Small intestine (tissue), 7 donors: Measurements from ENCODE around the gene GLI3. TPM values are rescaled to one million over a fixed set of nuclear protein-coding genes. Genes with fewer than 3 reads are reported as not detected.

Source experiments
- DNase-seq, 2 donors: peaks; one replicate each; pipeline versions ENCODE4 v3.0.0 to v3.0.0-alpha.2; 2013
- FAIRE-seq: peaks from 2 replicates; lab custom pipeline; 2012; peaks lifted over from hg19 to GRCh38; lab: Jason Lieb, UNC
- H3K27ac ChIP-seq, 3 donors: one replicate each; pipeline ENCODE4 v1.5.1; 2013; ENCODE audit warnings: low read length in 2 of 3, mild to moderate bottlenecking in 2 of 3, control low read depth in 1 of 3, inconsistent platforms in 1 of 3, low read depth in 1 of 3, moderate library complexity in 1 of 3
- H3K27me3 ChIP-seq, 3 donors: one replicate each; pipeline ENCODE4 v1.6.1; 2013; ENCODE audit warnings: low read length in 3 of 3, inconsistent platforms in 1 of 3; ENCODE audit not compliant: control insufficient read depth in 3 of 3, insufficient read depth in 3 of 3
- H3K36me3 ChIP-seq, 3 donors: one replicate each; pipeline ENCODE4 v1.6.1; 2013; ENCODE audit warnings: low read length in 3 of 3, inconsistent platforms in 1 of 3, low read depth in 1 of 3, mild to moderate bottlenecking in 1 of 3, moderate library complexity in 1 of 3; ENCODE audit not compliant: control insufficient read depth in 3 of 3, insufficient read depth in 2 of 3
- H3K4me1 ChIP-seq, 3 donors: one replicate each; pipeline ENCODE4 v1.6.1; 2013; ENCODE audit warnings: low read length in 2 of 3, inconsistent platforms in 1 of 3, low read depth in 1 of 3, mild to moderate bottlenecking in 1 of 3, moderate library complexity in 1 of 3; ENCODE audit not compliant: control insufficient read depth in 3 of 3, insufficient read depth in 2 of 3
- H3K4me3 ChIP-seq, 3 donors: one replicate each; pipeline ENCODE4 v1.5.1; 2013; ENCODE audit warnings: low read length in 3 of 3, control low read depth in 1 of 3, inconsistent platforms in 1 of 3, low read depth in 1 of 3, mild to moderate bottlenecking in 1 of 3, moderate library complexity in 1 of 3
- H3K9me3 ChIP-seq, 2 donors: one replicate each; pipeline ENCODE4 v1.6.1; 2013; ENCODE audit warnings: low read depth in 1 of 2, low read length in 1 of 2; ENCODE audit not compliant: control insufficient read depth in 2 of 2, insufficient read depth in 1 of 2
- WGBS, 3 donors: extraction: QIAGEN DNeasy Blood & Tissue Kit; methylation state at CpG; one replicate each; pipeline ENCODE4 v1.1.7; 2013; 5-methylcytosine and 5-hydroxymethylcytosine counted together
- polyA plus RNA-seq, 4 donors: library from polyadenylated mRNA; stranded (reverse) in 3 of 4; unstranded in 1 of 4; fragments of 200-250 nt in 3 of 4; fragments of 120-200 nt in 1 of 4; gene quantifications; one replicate each; pipeline versions ENCODE4 v1.2.1 to v1.2.3, GENCODE V29; 2013
- donor health status: healthy with polysubstance abuse.
- donor health status: control.
- donor health status: control.
- donor health status: Bipolar disorder and iron deficiency.
- donor health status: healthy.

GLI3 gene
- polyA plus RNA-seq, 4 donors: 0.54 to 2.7 (median 1.8) TPM; not detected in 1

DNA sequence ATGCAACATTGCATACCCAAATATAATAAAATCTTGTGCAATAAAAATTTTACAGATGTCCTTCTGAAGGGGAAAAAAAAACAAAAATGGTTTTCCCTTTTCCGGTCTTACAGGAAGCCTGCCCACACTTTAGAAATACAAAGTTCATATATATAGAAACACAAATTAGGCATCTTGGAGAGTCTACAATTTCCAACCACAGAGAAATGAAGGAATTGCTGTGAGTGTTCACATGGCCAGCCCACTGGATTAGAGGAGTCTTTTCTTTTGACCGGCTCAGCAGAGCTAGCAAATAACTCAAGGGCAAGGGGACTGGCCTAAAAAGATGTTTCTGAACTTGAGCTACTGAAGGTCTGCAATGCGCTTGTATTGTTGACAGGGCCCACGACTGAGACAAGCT is 92.4 kb downstream of the GLI3 start:
- no peak overlapping the region for H3K4me3 ChIP-seq
- FAIRE-seq: no peak
- H3K27me3 ChIP-seq: no peaks in the 10 kb centered on the region
- no peaks in the 10 kb centered on the region for H3K9me3 ChIP-seq
- H3K4me1 ChIP-seq: no peaks in the 10 kb centered on the region
- no peak overlapping the region for H3K27ac ChIP-seq
- H3K36me3 ChIP-seq: no peaks in the 10 kb centered on the region
- DNase-seq: no peak
- WGBS, 3 donors: 67 to 81% (median 80%) methylated on average over 4 of the region's 4 CpGs

DNA sequence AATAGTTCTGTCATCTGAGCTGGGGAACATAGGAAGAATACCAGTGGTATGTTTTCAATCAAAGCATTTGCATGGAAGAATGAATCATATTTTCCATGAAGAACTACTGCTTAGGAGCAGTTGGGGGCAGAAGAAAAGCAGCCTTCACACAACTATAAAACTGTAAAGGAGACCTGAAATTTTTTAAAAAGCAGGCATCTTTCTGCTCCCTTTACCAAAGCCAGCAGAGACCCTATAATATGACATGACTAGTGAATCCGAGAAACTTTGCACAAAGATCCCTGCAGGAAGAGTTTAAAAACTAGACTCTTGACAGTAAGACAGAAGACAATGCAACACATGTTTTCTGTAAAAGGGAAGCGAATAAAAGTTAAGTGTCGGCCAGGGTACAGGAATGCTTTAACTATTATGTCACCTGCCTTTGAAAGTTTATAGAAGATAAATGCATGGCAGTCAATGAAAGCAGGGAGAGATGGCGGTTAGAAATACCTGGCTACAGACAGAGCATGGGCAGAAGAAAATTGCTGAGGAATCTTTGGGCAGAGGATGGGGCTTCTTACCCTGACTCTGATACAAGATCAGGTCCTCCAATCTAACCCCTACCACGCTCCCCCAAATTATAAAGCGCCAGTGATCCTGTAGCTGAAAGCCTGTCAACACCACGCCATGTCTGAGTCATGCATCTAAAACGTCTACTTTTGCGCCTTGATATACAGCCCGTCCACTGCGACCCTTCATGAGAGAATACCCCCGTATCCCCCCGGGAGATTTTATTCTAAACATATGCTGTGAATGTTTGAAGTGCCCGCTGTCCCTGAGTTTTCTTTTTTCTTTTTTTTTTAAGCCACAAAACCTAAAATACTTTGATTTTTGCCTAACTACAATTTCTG is 93.1 kb downstream of the GLI3 start:
- no peaks in the 10 kb centered on the region for H3K4me1 ChIP-seq
- no peaks in the 10 kb centered on the region for H3K27me3 ChIP-seq
- FAIRE-seq (no peak), DNase-seq (no peak)
- H3K27ac ChIP-seq: no peak overlapping the region
- WGBS, 3 donors: 80 to 84% (median 81%) methylated on average over 14 of the region's 14 CpGs
- H3K36me3 ChIP-seq: no peaks in the 10 kb centered on the region
- no peaks in the 10 kb centered on the region for H3K9me3 ChIP-seq
- H3K4me3 ChIP-seq: no peak overlapping the region

DNA sequence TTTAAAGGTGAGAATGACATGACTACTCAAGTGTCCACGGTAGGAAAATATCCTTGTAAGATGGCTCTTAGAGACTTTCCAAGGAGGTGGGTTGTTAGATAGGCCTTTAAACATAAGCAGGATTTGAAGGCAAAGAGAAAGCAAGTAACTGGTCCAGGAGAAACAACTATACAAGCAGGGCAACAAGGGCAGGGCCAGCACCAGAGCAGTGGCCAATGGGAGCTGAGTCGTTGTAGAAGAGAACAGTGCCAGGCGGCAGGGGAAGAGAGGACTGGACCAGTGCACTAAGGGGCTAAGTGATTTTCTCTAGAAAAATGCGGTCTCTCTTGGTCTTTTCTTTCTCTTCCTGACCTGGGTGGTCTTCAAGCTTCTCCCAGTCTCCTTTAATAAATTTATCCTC is 94.9 kb downstream of the GLI3 start:
- no peaks in the 10 kb centered on the region for H3K36me3 ChIP-seq
- H3K9me3 ChIP-seq: no peaks in the 10 kb centered on the region
- FAIRE-seq (no peak), DNase-seq (no peak)
- H3K27ac ChIP-seq: no peak overlapping the region
- H3K27me3 ChIP-seq: no peaks in the 10 kb centered on the region
- H3K4me1 ChIP-seq: no peaks in the 10 kb centered on the region
- no peak overlapping the region for H3K4me3 ChIP-seq
- 90 to 97% (median 94%) methylated on average over 4 of the region's 4 CpGs for WGBS, 3 donors

DNA sequence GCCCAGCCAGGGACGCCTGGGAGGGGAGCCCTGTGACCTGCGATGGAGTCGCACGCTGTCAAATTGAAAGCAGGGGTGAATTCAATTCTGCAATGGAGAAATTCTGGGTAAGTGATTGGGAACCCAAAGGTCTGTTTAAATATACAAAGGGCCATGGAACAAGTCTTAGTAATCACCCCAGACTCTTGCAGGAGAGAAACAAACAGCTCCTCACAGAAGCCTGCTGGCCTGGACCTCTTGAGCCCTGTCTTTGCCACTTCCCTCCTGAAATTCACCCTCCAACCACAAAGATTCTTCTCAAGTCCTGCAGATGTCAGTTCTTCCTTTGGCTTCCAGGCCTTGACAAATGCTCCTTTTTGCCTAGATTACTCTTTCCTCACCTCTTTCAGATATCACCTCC is 97.3 kb downstream of the GLI3 start:
- 89 to 94% (median 89%) methylated on average over 4 of the region's 4 CpGs for WGBS, 3 donors
- Histone ChIP-seq H3K4me1 (no peaks in the 10 kb centered on the region), H3K36me3 (no peaks in the 10 kb centered on the region), H3K9me3 (no peaks in the 10 kb centered on the region), H3K4me3 (no peak overlapping the region), H3K27ac (no peak overlapping the region), H3K27me3 (no peaks in the 10 kb centered on the region)
- DNase-seq (no peak), FAIRE-seq (no peak)

DNA sequence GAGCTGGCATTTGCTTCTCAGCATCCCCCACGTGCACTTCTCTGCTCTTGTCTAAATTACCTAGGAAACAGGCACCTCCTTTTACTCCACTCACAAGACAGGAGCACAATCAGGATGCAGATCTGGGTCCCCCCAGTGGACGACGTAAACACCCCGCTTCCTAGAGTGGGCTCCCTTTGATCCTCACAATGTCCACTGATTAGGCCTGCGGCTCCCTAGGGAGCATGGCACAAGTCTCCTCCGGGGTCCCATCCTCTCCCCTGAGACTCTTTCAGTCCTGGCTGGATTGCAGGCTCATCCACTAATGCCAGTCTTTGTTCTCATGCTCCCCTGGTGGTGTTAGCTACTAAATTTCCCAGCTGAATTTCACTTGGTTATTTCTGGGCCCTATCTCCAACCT is 98.3 kb downstream of the GLI3 start:
- no peaks in the 10 kb centered on the region for H3K27me3 ChIP-seq
- H3K27ac ChIP-seq: no peak overlapping the region
- no peaks in the 10 kb centered on the region for H3K9me3 ChIP-seq
- no peaks in the 10 kb centered on the region for H3K36me3 ChIP-seq
- no peaks in the 10 kb centered on the region for H3K4me1 ChIP-seq
- no peak for DNase-seq
- H3K4me3 ChIP-seq: no peak overlapping the region
- 62 to 68% (median 63%) methylated on average over 6 of the region's 6 CpGs for WGBS, 3 donors
- no peak for FAIRE-seq

DNA sequence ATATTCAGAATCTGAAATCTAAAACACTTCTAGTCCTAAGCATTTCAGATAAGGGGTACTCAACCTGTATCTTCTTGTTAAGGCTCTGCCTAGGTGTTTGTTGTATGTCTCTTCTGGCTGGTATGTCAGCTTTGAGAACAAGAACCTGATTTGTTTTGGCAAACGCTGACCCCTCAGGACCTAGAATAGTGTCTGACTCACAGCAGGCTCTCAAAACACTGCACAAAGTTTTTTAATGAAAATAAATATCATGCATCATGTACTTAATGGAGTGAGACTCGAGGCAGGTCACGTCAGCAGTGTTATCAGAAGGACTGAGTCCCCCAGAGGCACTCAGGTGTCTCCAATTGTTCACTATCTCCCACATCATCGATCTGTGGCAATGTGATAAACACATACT is 99.1 kb downstream of the GLI3 start:
- H3K9me3 ChIP-seq: no peaks in the 10 kb centered on the region
- no peaks in the 10 kb centered on the region for H3K27me3 ChIP-seq
- H3K36me3 ChIP-seq: no peaks in the 10 kb centered on the region
- no peak overlapping the region for H3K27ac ChIP-seq
- FAIRE-seq (no peak), DNase-seq (no peak)
- 45 to 64% (median 50%) methylated on average over 4 of the region's 4 CpGs for WGBS, 3 donors
- H3K4me3 ChIP-seq: no peak overlapping the region
- no peaks in the 10 kb centered on the region for H3K4me1 ChIP-seq

DNA sequence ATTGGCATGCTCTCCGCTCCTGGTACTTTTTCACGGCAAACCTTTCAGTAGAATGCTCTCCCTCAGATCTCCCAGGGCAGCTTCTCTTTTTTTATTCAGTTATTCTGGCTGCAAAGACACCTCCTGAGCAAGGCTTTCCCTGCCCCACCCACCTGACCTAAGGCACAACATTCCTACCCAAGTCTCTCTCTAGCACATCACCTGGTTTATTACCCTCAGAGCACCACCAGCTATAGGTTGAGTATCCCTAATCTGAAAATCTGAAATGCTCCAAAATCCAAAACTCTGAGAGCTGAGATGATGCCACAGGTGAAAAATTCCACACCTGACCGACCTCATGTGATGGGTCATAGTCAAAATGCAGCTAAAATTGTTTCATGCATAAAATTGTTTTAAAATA is 99.6 kb downstream of the GLI3 start:
- no peaks in the 10 kb centered on the region for H3K9me3 ChIP-seq
- 65 to 87% (median 74%) methylated on average over 3 of the region's 3 CpGs for WGBS, 3 donors
- DNase-seq (no peak), FAIRE-seq (no peak)
- H3K4me1 ChIP-seq: no peaks in the 10 kb centered on the region
- no peaks in the 10 kb centered on the region for H3K27me3 ChIP-seq
- no peaks in the 10 kb centered on the region for H3K36me3 ChIP-seq
- H3K27ac ChIP-seq: no peak overlapping the region
- no peak overlapping the region for H3K4me3 ChIP-seq

DNA sequence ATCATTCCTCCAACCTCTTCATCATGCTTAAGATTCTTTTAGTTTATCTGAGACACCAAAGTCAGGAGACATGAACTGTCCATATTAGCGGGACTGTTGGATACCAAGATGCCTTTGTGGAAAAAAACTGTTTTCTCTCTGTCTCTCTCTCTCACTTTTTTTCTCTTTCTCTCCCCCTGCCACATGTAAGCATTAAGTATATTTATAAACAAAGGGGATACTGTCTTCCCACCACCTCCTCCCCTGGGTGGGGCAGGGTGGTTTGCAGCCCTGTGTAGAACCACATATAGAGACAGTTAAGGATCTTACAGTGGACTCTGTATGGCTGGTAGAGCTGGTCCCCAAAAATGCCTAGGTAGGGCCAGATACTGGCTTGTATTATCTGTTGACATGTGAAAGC is 101.3 kb downstream of the GLI3 start:
- DNase-seq: no peak
- Histone ChIP-seq H3K4me3 (no peak overlapping the region), H3K27ac (no peak overlapping the region), H3K27me3 (no peaks in the 10 kb centered on the region), H3K4me1 (no peaks in the 10 kb centered on the region), H3K9me3 (no peaks in the 10 kb centered on the region), H3K36me3 (no peaks in the 10 kb centered on the region)
- 81 to 87% (median 86%) methylated on average over 1 of the region's 1 CpG for WGBS, 3 donors
- FAIRE-seq: no peak
